ENCODE results near the gene SESN1. TPM values are rescaled to one million over a fixed set of nuclear protein-coding genes. Genes with fewer than 3 reads are reported as not detected.

SESN1 gene
- total RNA-seq, 4 donors from 2014 or later: 22.8 to 87.5 (median 43.4) TPM

DNA sequence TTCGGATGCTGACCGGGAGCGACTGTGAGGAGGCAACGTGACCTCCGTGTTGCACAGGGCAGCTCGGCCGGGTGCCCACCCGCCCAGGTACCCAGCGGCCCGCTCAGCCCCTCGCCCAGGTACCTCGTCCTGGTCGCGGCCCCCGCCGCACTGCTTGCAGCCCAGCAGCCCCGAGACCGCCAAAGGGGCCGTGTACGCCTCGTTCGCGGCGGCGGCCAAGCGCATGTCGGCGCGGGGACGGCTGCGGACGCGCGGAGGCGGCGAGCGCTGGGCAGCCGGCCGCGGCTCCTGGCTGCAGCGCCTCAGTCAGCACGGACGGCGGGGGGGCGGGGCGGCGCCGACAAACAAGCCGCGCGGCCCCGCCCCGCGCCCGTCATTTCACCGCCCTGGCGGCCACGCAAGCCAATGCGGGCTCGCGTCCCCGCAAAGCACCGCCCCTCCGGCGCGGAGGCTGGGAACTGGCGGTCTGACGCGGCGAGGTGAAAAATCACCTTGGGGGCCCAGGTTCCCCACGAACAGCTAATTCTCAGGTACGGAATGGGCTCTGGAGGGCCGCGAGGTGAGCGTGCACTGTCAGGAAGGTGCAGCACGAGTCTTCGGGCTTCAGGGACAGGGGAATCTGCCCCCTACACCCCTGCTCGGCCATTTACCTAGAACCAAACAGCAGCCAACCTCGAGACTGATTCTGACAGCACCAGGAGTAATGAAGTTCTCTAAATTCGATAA, 85.2 kb downstream of the SESN1 start:
- peak; percentile 85 to 88 for TF ChIP-seq POLR2A (IDR thresholded peaks at IDR 0.05)
- TF ChIP-seq, protein P1, sequence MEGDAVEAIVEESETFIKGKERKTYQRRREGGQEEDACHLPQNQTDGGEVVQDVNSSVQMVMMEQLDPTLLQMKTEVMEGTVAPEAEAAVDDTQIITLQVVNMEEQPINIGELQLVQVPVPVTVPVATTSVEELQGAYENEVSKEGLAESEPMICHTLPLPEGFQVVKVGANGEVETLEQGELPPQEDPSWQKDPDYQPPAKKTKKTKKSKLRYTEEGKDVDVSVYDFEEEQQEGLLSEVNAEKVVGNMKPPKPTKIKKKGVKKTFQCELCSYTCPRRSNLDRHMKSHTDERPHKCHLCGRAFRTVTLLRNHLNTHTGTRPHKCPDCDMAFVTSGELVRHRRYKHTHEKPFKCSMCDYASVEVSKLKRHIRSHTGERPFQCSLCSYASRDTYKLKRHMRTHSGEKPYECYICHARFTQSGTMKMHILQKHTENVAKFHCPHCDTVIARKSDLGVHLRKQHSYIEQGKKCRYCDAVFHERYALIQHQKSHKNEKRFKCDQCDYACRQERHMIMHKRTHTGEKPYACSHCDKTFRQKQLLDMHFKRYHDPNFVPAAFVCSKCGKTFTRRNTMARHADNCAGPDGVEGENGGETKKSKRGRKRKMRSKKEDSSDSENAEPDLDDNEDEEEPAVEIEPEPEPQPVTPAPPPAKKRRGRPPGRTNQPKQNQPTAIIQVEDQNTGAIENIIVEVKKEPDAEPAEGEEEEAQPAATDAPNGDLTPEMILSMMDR (IDR thresholded peaks at IDR 0.05): peak; percentile 17 to 78 (median 65)
- H3K4me1 ChIP-seq: peaks cover 0 to 24% (median 5%) of the 10 kb centered on the region in 4 donors
- H3K9me3 ChIP-seq: no peaks in the 10 kb centered on the region
- H3K27me3 ChIP-seq: no peaks in the 10 kb centered on the region
- H3K36me3 ChIP-seq: no peaks in the 10 kb centered on the region
- peak overlapping the region; percentile 90 to 100 (median 96) for H3K4me3 ChIP-seq
- peak; percentile 96 to 98 (median 97) for DNase-seq
- H3K27ac ChIP-seq: peak overlapping the region; percentile 92 to 98 (median 97)

DNA sequence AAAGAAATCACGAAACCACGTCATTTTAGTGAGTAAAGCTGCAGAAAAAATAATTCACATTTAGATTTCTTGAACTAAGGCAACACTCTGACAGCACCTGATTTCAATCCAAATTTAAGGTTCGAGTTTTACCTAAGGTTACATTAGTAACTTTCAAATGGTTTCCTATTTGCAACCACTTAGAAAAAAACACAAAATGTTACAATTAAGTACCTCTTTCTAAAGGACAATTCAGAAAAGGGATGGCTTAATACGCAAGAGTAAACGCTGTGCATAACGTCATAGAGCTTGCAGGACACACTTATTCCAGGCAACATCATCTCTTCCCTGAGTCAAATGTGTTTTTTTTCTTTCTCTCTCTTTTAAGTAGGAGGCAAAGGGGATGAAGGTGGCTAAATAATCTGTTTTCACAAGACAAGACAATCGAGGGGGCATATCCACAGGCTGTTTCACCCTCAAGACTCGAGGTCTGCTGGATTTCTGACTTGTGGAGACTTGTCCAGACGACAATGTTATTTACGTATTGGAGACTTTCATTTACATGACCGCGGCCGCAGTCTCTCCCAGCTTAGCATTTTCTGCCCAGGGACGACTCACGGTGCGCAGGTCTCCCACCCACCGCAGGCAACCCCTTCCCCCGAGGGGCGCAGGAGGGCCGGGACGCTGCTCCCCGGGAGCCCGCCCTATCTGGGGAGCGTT, 86.0 kb downstream of the SESN1 start:
- no peak for DNase-seq
- Histone ChIP-seq H3K4me1 (peaks cover 0 to 24% (median 4%) of the 10 kb centered on the region in 4 donors), H3K4me3 (peak overlapping the region; percentile 90 to 100 (median 96)), H3K9me3 (no peaks in the 10 kb centered on the region), H3K27me3 (no peaks in the 10 kb centered on the region), H3K36me3 (no peaks in the 10 kb centered on the region), H3K27ac (peak overlapping the region; percentile 92 to 98 (median 97))
- TF ChIP-seq, protein P1 (IDR thresholded peaks at IDR 0.05): no peak
- no peak for TF ChIP-seq POLR2A (IDR thresholded peaks at IDR 0.05)

DNA sequence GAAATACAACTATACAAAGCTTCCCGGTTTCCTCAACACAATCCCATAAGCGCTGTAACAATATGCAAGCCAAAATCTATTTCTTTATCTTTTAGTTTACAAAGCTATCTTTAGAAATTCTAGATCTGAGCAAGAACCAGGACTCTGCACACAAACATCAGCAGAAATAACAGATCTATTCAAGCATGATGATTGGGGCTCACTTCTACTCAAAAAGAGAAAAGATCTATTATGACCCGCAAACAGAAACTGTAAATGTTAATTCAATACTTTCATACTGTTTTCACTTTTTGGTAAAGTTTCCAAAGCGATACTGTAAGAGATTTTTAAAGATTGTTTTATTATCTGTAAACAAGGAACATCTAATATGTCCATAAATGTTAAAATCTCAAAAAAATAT, 86.6 kb downstream of the SESN1 start:
- H3K27ac ChIP-seq: peak overlapping the region; percentile 92 to 98 (median 97)
- H3K4me3 ChIP-seq: peak overlapping the region; percentile 90 to 100 (median 96)
- H3K9me3 ChIP-seq: no peaks in the 10 kb centered on the region
- no peaks in the 10 kb centered on the region for H3K36me3 ChIP-seq
- H3K27me3 ChIP-seq: no peaks in the 10 kb centered on the region
- no peak for DNase-seq
- TF ChIP-seq, protein P1 (IDR thresholded peaks at IDR 0.05): no peak
- TF ChIP-seq POLR2A (IDR thresholded peaks at IDR 0.05): no peak
- H3K4me1 ChIP-seq: peaks cover 0 to 28% (median 4%) of the 10 kb centered on the region in 4 donors

DNA sequence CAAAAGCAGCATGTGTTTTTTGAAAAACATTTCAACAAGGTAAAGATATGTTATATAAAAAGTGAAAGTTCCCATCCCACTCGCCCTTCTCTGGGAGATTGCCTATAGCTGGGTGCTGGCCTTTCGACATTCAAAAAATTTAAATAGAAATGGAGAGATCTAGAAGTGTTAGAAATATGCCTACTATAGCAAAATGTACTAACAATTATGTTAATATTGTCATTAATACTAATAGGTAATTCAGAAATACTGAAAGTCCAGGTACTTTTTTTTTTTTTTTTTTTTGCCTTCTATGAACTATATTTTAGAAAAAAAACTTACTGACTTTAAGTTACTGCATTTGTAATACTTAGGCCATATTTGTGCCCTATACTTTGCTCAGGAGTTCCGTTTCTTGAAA, 87.1 kb downstream of the SESN1 start:
- peak overlapping the region in 3 of 4 donors; percentile 97 to 98 (median 97) for H3K27ac ChIP-seq

DNA sequence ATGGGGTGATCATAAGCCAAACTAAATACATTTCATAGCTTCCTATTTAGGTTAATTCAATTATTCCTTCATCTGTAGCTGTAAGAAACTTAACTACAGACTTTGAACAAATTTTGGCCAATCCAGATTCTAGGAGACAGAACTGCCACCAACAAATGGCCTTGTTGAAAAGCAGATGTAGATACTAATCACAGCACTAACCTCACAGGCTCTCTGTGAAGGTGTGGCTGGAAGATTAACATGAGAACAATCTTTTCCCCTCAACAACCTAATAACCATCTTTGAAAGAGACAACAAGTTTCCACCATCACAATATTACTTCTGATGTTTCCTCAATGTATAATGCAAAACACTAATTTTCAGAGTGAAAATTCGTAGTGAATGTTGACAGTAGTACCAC, 87.8 kb downstream of the SESN1 start:
- Histone ChIP-seq H3K4me1 (peaks cover 0 to 20% (median 4%) of the 10 kb centered on the region in 4 donors), H3K27me3 (no peaks in the 10 kb centered on the region), H3K36me3 (no peaks in the 10 kb centered on the region), H3K9me3 (no peaks in the 10 kb centered on the region), H3K4me3 (peak overlapping the region in 3 of 4 donors; percentile 94 to 100 (median 97)), H3K27ac (peak overlapping the region in 3 of 4 donors; percentile 6 to 98 (median 55))
- TF ChIP-seq POLR2A (IDR thresholded peaks at IDR 0.05): no peak
- TF ChIP-seq, protein P1 (IDR thresholded peaks at IDR 0.05): no peak
- DNase-seq: no peak

More for the DNA sequence above, 87.1 kb downstream of the SESN1 start:
- TF ChIP-seq, protein P1 (IDR thresholded peaks at IDR 0.05): no peak
- TF ChIP-seq POLR2A (IDR thresholded peaks at IDR 0.05): no peak
- no peak for DNase-seq
- Histone ChIP-seq H3K9me3 (no peaks in the 10 kb centered on the region), H3K36me3 (no peaks in the 10 kb centered on the region), H3K4me1 (peaks cover 0 to 23% (median 4%) of the 10 kb centered on the region in 4 donors), H3K4me3 (peak overlapping the region; percentile 90 to 100 (median 96)), H3K27me3 (no peaks in the 10 kb centered on the region)

Measured in Peyer's patch (tissue), 4 donors.